GM18868 (cell line): ENCODE measurements around the gene PRR5L.

ENCODE experiments used
- ATAC-seq: cut with Tn5 transposase; IDR thresholded peaks from one replicate; pipeline ENCODE4 v1.9.1; 2021; ENCODE audit warnings: mild to moderate bottlenecking, moderate library complexity; ENCODE audit not compliant: unreplicated experiment

PRR5L gene

GRCh38 chr11:36356201-36356600, 60.1 kb downstream of the PRR5L start:
- peak; percentile 77 for ATAC-seq

- no peak for ATAC-seq
Observed at GRCh38 chr11:36357831-36358230, 61.7 kb downstream of the PRR5L start.

DNA sequence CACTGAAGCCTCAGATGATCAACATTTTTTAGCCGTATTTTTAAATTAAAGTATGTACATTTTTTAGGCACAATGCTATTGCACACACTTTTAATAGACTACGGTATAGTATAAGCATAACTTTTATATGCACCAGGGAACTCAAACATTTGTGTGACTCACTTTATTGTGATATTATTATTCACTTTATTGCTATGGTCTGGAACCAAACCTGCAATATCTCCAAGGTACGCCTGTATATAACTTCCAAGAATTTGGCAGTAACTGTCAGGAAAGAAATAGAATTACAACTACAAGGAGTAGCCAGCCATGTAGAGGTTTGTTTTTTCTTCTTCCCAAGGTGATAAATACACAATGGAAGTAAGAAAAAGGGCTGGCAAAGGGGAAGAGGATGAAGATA, 62.3 kb downstream of the PRR5L start:
- ATAC-seq: no peak

- no peak for ATAC-seq
Observed at GRCh38 chr11:36360318-36360717, 64.2 kb downstream of the PRR5L start.

GRCh38 chr11:36360826-36361415, 64.8 kb downstream of the PRR5L start:
- ATAC-seq: no peak

DNA sequence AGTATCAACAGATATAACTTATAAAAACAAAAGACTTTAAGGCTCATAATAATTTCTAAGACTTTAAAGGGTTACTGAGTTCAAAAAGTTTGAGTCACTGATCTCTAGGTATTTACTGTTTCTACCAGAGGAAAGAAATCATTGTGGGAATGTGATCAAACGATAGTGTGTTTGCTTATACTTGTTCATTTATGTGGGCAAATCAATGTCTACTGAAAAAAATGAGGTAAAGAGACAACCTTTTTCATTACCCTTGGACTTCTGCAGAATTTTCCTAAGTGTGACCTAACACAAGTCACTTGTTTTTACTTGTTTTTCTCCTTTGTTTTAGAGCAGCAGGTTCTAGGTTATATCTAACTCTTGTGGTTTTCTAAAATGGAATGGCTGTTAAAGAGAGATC, 65.4 kb downstream of the PRR5L start:
- no peak for ATAC-seq

DNA sequence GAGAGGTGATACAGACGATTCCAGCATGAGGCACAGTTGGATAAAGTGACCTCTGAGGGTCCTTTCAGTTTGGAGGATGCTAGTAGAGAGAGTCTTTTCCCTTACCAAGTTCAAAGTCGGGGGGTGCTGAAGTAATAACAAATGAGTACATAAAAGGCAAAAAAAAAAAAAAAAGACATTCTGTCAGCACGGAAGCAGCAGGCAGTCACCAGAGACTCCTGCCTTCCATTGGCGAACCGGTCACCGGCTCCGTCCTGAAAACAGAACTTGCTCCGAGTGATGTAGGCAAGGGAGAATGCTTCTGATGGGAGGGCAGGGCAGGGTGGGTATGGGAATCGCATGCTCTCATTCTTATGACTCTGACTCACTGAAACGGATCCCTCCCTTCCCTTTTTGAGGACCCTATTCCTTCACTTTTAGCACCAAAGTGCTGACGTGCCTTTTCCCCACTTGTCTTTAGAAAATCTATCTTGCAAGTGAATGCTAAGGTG, 65.9 kb downstream of the PRR5L start:
- ATAC-seq: no peak

DNA sequence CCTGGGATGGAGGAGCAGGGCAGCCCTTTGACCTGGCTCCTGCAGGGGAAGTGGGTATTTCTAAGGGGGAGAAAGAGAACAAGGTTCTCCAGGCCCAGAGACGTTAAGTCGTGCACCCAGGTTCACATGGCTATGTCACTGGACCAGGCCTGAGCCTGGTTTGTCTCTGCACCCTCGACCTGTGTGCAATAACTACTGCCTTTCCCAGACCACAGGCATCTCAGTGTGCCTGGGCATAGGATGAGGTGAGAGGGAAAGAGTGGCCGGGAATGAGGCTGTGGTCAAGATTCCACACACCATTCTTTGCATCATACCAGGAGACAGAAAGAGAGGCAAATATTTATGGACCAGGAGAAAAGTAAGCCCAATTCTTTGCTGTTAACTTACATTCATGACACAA, 66.8 kb downstream of the PRR5L start:
- no peak for ATAC-seq

GRCh38 chr11:36363361-36364268, 67.5 kb downstream of the PRR5L start:
- ATAC-seq: no peak

GRCh38 chr11:36364551-36365325, 68.7 kb downstream of the PRR5L start:
- no peak for ATAC-seq

DNA sequence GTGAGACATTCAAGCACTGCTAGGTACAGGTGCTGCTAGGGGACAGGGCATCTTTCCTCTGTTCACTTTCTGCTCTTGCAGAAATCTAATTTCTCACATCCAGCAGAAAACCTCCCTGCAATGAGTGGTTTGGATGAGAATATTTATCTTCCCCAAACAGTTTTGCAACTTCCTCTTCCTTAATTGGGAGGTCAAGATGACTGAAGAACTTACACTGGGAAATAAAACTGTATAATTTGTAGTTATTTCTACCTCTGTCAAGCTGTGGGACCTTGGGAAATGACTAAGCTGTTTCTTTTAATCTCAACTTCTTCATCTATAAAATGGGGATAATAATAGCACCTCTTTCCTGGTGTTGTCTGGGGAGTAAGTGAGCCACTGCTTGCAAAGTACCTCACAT, 69.8 kb downstream of the PRR5L start:
- ATAC-seq: no peak

DNA sequence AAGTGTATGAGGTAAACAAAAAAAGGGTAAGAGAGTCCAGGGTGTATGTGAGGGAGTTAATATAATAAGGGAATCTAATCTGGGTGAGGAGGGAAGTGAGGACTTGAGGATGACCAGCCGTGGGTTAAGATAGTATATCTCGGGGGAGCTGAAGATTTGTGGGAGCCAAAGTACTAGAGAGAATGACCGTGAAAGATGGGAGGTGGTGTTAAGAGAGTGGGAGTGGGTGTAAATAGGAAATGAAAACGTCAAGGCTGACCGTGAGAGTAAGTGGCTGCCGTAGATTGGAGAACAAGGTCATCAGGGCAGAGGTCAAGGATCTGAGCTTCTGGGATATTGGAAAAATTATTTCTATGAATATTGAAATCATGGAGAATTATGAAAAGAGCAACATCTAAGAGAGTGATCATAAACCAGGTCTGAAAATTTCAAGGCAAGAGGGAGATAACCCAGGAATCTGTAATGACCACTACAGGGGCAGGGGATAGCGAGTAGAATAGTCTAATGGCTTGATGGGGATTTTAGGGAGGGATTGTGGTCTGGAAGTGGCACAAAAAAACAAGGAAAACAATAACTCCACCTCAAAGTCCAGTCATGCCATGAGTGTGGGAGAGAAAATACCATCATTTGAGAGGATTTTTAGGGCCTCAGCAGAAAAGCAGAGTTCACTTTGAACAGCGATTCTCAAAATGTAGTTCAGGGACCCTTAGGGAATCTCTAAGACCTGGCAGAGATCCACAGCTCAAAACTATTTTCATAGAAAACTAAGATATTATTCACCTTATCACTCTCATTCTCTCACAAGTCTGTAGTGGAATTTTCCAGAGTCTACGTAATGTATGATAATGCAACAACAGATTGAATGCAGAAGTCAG, 72.0 kb downstream of the PRR5L start:
- no peak for ATAC-seq

DNA sequence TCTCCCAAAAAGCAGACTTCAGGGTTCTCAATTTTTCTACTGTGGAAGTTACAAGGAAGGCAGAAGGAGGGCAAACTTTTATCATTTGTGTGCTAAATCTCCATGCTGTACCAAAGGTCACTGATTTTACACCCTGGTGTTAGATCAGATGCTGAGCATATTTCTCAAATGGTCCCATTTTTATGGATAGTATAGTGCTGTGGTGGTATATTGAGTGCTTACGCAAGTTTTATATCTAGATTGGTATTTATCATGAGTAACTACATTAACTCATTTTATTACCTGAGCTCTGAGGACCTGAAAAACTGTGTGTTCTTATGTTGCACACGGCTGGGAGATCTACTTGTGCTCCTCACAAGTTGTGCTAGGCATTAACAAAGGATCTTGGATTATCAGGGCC, 75.1 kb downstream of the PRR5L start:
- ATAC-seq: no peak

DNA sequence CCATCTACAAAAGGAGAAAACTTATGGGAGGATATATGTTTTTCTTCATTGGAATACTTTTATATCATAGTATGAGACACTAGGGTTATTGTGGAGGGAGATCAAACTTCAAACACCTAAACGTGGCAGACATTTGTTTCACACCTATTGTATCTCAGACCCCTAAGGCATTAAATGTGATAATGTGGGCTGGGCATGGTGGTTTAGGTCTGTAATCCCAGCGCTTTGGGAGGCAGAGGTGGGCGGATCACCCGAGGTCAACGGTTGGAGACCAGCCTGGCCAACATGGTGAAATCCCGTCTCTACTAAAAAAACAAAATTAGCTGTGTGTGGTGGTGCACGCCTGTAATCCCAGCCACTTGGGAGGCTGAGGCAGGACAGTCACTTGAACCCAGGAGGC, 75.5 kb downstream of the PRR5L start:
- ATAC-seq: no peak

- no peak for ATAC-seq
Observed at GRCh38 chr11:36372101-36372771, 76.1 kb downstream of the PRR5L start.

GRCh38 chr11:36373016-36374010, 77.2 kb downstream of the PRR5L start:
- ATAC-seq: no peak

GRCh38 chr11:36374726-36375125, 78.6 kb downstream of the PRR5L start:
- no peak for ATAC-seq

GRCh38 chr11:36375353-36376008, 79.4 kb downstream of the PRR5L start:
- no peak for ATAC-seq
